Measurements from ENCODE around the gene SLC25A26. TPM values are rescaled to one million over a fixed set of nuclear protein-coding genes. Genes with fewer than 3 reads are reported as not detected.
"Not testable (repeated sequence)": the region's sequence is repeated elsewhere in the genome, so short reads cannot be mapped to it uniquely, and the experiment has no call there.

The SLC25A26 gene
- total RNA-seq, 1 donor from 2014 or later, result 17.7 TPM

DNA sequence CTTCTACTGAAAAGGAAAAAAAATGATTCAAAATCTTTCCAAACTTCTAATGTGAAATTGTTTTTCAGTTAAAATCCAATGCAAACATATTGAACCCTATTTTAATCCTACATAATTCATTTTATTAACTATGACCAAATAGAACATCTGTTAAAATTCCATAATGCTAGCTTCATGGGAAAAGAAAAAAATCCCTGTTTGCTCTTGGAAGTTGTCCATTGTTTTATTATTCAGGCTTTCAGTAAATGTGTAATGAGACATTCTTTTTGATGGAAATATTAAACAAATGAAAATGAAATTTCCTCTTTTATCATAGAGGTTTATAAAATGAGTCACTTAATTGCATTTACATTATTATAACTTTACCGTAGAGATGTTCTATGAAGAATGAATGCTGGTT, 49.5 kb downstream of the SLC25A26 start:
- TF ChIP-seq, protein P1, sequence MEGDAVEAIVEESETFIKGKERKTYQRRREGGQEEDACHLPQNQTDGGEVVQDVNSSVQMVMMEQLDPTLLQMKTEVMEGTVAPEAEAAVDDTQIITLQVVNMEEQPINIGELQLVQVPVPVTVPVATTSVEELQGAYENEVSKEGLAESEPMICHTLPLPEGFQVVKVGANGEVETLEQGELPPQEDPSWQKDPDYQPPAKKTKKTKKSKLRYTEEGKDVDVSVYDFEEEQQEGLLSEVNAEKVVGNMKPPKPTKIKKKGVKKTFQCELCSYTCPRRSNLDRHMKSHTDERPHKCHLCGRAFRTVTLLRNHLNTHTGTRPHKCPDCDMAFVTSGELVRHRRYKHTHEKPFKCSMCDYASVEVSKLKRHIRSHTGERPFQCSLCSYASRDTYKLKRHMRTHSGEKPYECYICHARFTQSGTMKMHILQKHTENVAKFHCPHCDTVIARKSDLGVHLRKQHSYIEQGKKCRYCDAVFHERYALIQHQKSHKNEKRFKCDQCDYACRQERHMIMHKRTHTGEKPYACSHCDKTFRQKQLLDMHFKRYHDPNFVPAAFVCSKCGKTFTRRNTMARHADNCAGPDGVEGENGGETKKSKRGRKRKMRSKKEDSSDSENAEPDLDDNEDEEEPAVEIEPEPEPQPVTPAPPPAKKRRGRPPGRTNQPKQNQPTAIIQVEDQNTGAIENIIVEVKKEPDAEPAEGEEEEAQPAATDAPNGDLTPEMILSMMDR (IDR thresholded peaks at IDR 0.05), result no peak
- Mint-ChIP-seq H3K27me3 (ENCODE audit: unreplicated experiment) (no peaks in the 10 kb centered on the region), H3K9me3 (ENCODE audit: unreplicated experiment) (peaks cover 6% of the 10 kb centered on the region), H3K27ac (ENCODE audit: unreplicated experiment) (no peak overlapping the region), H3K4me3 (ENCODE audit: unreplicated experiment) (no peak overlapping the region), H3K4me1 (ENCODE audit: unreplicated experiment) (peaks cover 53% of the 10 kb centered on the region), H3K36me3 (ENCODE audit: unreplicated experiment) (peaks cover 2% of the 10 kb centered on the region)
- no peak for DNase-seq (ENCODE audit: extremely low spot score, unreplicated experiment)

- Mint-ChIP-seq H3K9me3 (ENCODE audit: unreplicated experiment) (peaks cover 6% of the 10 kb centered on the region), H3K27me3 (ENCODE audit: unreplicated experiment) (no peaks in the 10 kb centered on the region), H3K4me3 (ENCODE audit: unreplicated experiment) (no peak overlapping the region), H3K36me3 (ENCODE audit: unreplicated experiment) (peaks cover 2% of the 10 kb centered on the region), H3K4me1 (ENCODE audit: unreplicated experiment) (peaks cover 53% of the 10 kb centered on the region), H3K27ac (ENCODE audit: unreplicated experiment) (peak overlapping the region; percentile 50)
- TF ChIP-seq, protein P1 (IDR thresholded peaks at IDR 0.05), result no peak
- no peak for DNase-seq (ENCODE audit: extremely low spot score, unreplicated experiment)
These were observed 49.9 kb downstream of the SLC25A26 start for GRCh38 chr3:66270701-66271100.

- no peak for DNase-seq (ENCODE audit: extremely low spot score, unreplicated experiment)
- Mint-ChIP-seq H3K27ac (ENCODE audit: unreplicated experiment) (peak overlapping the region; percentile 50), H3K4me3 (ENCODE audit: unreplicated experiment) (no peak overlapping the region), H3K4me1 (ENCODE audit: unreplicated experiment) (peaks cover 50% of the 10 kb centered on the region), H3K9me3 (ENCODE audit: unreplicated experiment) (peaks cover 6% of the 10 kb centered on the region), H3K36me3 (ENCODE audit: unreplicated experiment) (peaks cover 2% of the 10 kb centered on the region), H3K27me3 (ENCODE audit: unreplicated experiment) (no peaks in the 10 kb centered on the region)
- TF ChIP-seq, protein P1 (IDR thresholded peaks at IDR 0.05), result no peak
These were observed 50.4 kb downstream of the SLC25A26 start for GRCh38 chr3:66271231-66271630.

GRCh38 chr3:66272016-66272415, 51.2 kb downstream of the SLC25A26 start:
- no peak for DNase-seq (ENCODE audit: extremely low spot score, unreplicated experiment)
- Mint-ChIP-seq H3K4me3 (ENCODE audit: unreplicated experiment) (no peak overlapping the region), H3K27ac (ENCODE audit: unreplicated experiment) (no peak overlapping the region), H3K9me3 (ENCODE audit: unreplicated experiment) (peaks cover 6% of the 10 kb centered on the region), H3K27me3 (ENCODE audit: unreplicated experiment) (no peaks in the 10 kb centered on the region), H3K36me3 (ENCODE audit: unreplicated experiment) (peaks cover 2% of the 10 kb centered on the region), H3K4me1 (ENCODE audit: unreplicated experiment) (peaks cover 49% of the 10 kb centered on the region)
- TF ChIP-seq, protein P1 (IDR thresholded peaks at IDR 0.05), result no peak

DNA sequence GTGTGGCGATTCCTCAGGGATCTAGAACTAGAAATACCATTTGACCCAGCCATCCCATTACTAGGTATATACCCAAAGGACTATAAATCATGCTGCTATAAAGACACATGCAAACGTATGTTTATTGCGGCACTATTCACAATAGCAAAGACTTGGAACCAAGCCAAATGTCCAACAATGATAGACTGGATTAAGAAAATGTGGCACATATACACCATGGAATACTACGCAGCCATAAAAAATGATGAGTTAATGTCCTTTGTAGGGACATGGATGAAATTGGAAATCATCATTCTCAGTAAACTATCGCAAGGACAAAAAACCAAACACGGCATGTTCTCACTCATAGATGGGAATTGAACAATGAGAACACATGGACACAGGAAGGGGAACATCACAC, 54.0 kb downstream of the SLC25A26 start:
- H3K4me1 Mint-ChIP-seq (ENCODE audit: unreplicated experiment), result peaks cover 45% of the 10 kb centered on the region
- not testable (repeated sequence) for H3K27ac Mint-ChIP-seq (ENCODE audit: unreplicated experiment); H3K27me3 Mint-ChIP-seq (ENCODE audit: unreplicated experiment); H3K9me3 Mint-ChIP-seq (ENCODE audit: unreplicated experiment); H3K4me3 Mint-ChIP-seq (ENCODE audit: unreplicated experiment); H3K36me3 Mint-ChIP-seq (ENCODE audit: unreplicated experiment); DNase-seq (ENCODE audit: extremely low spot score, unreplicated experiment)

DNA sequence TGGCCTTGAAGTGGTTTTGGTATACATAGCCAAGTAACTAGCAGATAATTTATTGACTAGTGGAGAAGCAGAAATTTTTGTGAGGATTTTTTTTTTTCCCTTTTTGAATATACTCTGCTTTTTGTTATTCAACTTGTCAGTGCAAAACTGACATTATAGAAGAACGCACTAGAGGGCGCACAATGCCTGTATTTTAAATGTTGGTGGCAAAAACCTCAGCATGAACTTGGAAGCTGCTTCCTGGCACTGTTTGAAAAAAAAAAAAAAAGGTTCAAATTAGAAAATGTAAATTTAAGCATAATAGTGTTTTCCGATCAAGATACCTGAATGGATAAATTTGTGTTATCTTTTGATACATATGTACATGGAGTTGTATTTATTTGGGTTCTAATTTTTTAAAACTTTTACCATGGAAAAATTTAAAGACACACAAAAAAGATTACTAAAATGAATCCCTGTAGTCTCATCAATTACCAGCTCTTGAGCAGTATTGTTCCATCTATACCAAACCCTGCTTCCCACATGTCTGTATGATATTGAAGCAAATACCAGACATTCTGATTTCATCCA, 56.0 kb downstream of the SLC25A26 start:
- TF ChIP-seq, protein P1 (IDR thresholded peaks at IDR 0.05), result peak; percentile 76

More for the DNA sequence above, 56.0 kb downstream of the SLC25A26 start:
- peaks cover 2% of the 10 kb centered on the region for H3K36me3 Mint-ChIP-seq (ENCODE audit: unreplicated experiment)
- no peak for DNase-seq (ENCODE audit: extremely low spot score, unreplicated experiment)
- H3K4me1 Mint-ChIP-seq (ENCODE audit: unreplicated experiment), result peaks cover 40% of the 10 kb centered on the region
- H3K27ac Mint-ChIP-seq (ENCODE audit: unreplicated experiment), result no peak overlapping the region
- H3K27me3 Mint-ChIP-seq (ENCODE audit: unreplicated experiment), result no peaks in the 10 kb centered on the region
- H3K4me3 Mint-ChIP-seq (ENCODE audit: unreplicated experiment), result no peak overlapping the region
- no peaks in the 10 kb centered on the region for H3K9me3 Mint-ChIP-seq (ENCODE audit: unreplicated experiment)

All from osteocyte (in vitro differentiated cells).